Measurements from ENCODE around the gene TMTC2. TPM values are rescaled to one million over a fixed set of nuclear protein-coding genes. Genes with fewer than 3 reads are reported as not detected.

Gene TMTC2
- total RNA-seq, 1 donor from 2014 or later: 7.6 TPM

- no peaks in the 10 kb centered on the region for H3K27me3 ChIP-seq (ENCODE audit: control insufficient read depth, insufficient read depth, low read length)
- DNase-seq (ENCODE audit: low read depth): no peak
- H3K36me3 ChIP-seq (ENCODE audit: control insufficient read depth, insufficient read depth, low read length): no peaks in the 10 kb centered on the region
- TF ChIP-seq CTCF (IDR thresholded peaks at IDR 0.05; ENCODE audit: insufficient read depth, low read length, poor library complexity, severe bottlenecking): no peak
- H3K4me3 ChIP-seq (ENCODE audit: low read depth, low read length): no peak overlapping the region
Observed at GRCh38 chr12:83052890-83053541, 366.3 kb downstream of the TMTC2 start.

- TF ChIP-seq CTCF (IDR thresholded peaks at IDR 0.05; ENCODE audit: insufficient read depth, low read length, poor library complexity, severe bottlenecking): no peak
- DNase-seq (ENCODE audit: low read depth): no peak
- Histone ChIP-seq H3K4me3 (ENCODE audit: low read depth, low read length) (no peak overlapping the region), H3K27me3 (ENCODE audit: control insufficient read depth, insufficient read depth, low read length) (no peaks in the 10 kb centered on the region), H3K36me3 (ENCODE audit: control insufficient read depth, insufficient read depth, low read length) (no peaks in the 10 kb centered on the region)
Observed at GRCh38 chr12:83057436-83057835, 370.7 kb downstream of the TMTC2 start.

- no peaks in the 10 kb centered on the region for H3K27me3 ChIP-seq (ENCODE audit: control insufficient read depth, insufficient read depth, low read length)
- H3K4me3 ChIP-seq (ENCODE audit: low read depth, low read length): no peak overlapping the region
- H3K36me3 ChIP-seq (ENCODE audit: control insufficient read depth, insufficient read depth, low read length): no peaks in the 10 kb centered on the region
- DNase-seq (ENCODE audit: low read depth): no peak
- no peak for TF ChIP-seq CTCF (IDR thresholded peaks at IDR 0.05; ENCODE audit: insufficient read depth, low read length, poor library complexity, severe bottlenecking)
Observed at GRCh38 chr12:83059107-83059506, 372.4 kb downstream of the TMTC2 start.

- H3K36me3 ChIP-seq (ENCODE audit: control insufficient read depth, insufficient read depth, low read length): no peaks in the 10 kb centered on the region
- no peak overlapping the region for H3K4me3 ChIP-seq (ENCODE audit: low read depth, low read length)
- H3K27me3 ChIP-seq (ENCODE audit: control insufficient read depth, insufficient read depth, low read length): no peaks in the 10 kb centered on the region
- no peak for TF ChIP-seq CTCF (IDR thresholded peaks at IDR 0.05; ENCODE audit: insufficient read depth, low read length, poor library complexity, severe bottlenecking)
- DNase-seq (ENCODE audit: low read depth): no peak
Observed at GRCh38 chr12:83065562-83065961, 378.9 kb downstream of the TMTC2 start.

- no peaks in the 10 kb centered on the region for H3K27me3 ChIP-seq (ENCODE audit: control insufficient read depth, insufficient read depth, low read length)
- H3K4me3 ChIP-seq (ENCODE audit: low read depth, low read length): no peak overlapping the region
- no peaks in the 10 kb centered on the region for H3K36me3 ChIP-seq (ENCODE audit: control insufficient read depth, insufficient read depth, low read length)
- DNase-seq (ENCODE audit: low read depth): no peak
- TF ChIP-seq CTCF (IDR thresholded peaks at IDR 0.05; ENCODE audit: insufficient read depth, low read length, poor library complexity, severe bottlenecking): no peak
Observed at GRCh38 chr12:83067981-83068380, 381.3 kb downstream of the TMTC2 start.

- no peak for DNase-seq (ENCODE audit: low read depth)
- no peak overlapping the region for H3K4me3 ChIP-seq (ENCODE audit: low read depth, low read length)
- H3K36me3 ChIP-seq (ENCODE audit: control insufficient read depth, insufficient read depth, low read length): no peaks in the 10 kb centered on the region
- H3K27me3 ChIP-seq (ENCODE audit: control insufficient read depth, insufficient read depth, low read length): no peaks in the 10 kb centered on the region
- no peak for TF ChIP-seq CTCF (IDR thresholded peaks at IDR 0.05; ENCODE audit: insufficient read depth, low read length, poor library complexity, severe bottlenecking)
Observed at GRCh38 chr12:83074358-83074894, 387.7 kb downstream of the TMTC2 start.

Measured in kidney epithelial cell (primary cell).